ENCODE data around the gene CDX1.
"Not testable (repeated sequence)": the region's sequence is repeated elsewhere in the genome, so short reads cannot be mapped to it uniquely, and the experiment has no call there.

CDX1 gene

GRCh38 chr5:150210644-150211043 is 44.1 kb downstream of the CDX1 start:
- DNase-seq = no peak

DNA sequence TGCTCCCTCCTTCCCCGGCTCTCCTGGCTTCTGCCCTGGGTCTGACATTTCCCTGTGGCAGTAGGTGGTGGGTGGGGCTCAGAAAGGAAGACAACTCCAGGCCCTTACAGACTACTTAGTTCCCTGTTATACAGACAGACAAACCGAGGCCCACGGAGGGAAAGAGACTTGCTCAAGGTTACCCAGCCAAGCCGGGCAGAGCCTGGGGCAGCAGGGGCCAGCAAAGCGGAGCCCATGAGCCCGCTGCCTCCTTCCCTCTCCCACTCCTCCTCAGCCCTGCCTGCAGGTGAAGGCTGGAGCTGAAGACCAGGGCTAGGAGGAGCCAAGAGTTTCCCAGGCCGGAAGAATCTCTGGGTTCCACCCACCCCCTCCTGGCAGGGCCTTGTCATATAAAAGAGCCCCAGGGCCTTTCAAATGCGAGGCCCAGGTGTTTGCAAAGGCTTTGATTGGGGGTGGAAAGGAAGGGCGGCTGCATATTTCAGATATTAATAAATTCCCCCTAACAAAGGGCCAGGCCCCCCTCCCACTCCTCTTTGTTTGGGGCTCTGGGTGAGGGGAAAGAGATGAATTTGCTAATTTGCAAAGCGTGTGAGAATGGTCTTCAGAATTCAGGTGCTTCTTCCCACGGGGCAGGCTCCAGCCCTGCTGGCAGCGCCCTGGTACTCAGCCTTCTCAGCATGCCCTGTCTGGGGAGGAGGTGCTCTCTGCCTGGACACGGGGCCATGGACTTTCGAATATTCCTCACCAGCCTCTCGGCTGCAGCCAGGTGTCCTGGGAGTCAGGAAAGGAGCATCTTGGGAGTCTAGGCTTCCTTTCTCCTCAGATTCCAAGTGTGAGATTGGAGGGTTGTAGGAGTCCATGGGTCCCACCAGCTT is 44.8 kb downstream of the CDX1 start:
- DNase-seq = peak; percentile 48

- DNase-seq = no peak
Measured at GRCh38 chr5:150213530-150213929, 47.0 kb downstream of the CDX1 start.

- DNase-seq = no peak
Measured at GRCh38 chr5:150214289-150214688, 47.7 kb downstream of the CDX1 start.

- no peak for DNase-seq
Measured at GRCh38 chr5:150215979-150216944, 49.7 kb downstream of the CDX1 start.

DNA sequence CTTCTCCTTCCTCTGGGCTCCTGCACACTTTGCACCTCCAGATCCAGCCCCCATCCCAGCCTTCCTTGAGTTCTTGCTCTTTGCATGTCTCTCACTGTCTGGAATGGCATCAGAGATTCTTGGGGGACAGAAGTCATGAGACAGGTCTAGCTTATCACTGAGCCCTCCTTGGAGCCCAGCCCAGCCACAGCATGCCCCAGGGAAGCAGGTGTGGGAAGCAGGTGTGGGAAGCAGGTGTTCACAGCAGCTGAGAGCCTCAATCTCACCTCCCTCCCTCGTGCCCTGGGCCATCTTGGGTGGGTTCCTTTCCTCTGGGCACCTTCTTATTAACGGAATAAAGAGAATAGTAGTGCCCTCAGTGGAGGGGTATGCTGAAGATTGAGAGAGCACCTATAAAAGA is 50.5 kb downstream of the CDX1 start:
- DNase-seq = no peak

DNA sequence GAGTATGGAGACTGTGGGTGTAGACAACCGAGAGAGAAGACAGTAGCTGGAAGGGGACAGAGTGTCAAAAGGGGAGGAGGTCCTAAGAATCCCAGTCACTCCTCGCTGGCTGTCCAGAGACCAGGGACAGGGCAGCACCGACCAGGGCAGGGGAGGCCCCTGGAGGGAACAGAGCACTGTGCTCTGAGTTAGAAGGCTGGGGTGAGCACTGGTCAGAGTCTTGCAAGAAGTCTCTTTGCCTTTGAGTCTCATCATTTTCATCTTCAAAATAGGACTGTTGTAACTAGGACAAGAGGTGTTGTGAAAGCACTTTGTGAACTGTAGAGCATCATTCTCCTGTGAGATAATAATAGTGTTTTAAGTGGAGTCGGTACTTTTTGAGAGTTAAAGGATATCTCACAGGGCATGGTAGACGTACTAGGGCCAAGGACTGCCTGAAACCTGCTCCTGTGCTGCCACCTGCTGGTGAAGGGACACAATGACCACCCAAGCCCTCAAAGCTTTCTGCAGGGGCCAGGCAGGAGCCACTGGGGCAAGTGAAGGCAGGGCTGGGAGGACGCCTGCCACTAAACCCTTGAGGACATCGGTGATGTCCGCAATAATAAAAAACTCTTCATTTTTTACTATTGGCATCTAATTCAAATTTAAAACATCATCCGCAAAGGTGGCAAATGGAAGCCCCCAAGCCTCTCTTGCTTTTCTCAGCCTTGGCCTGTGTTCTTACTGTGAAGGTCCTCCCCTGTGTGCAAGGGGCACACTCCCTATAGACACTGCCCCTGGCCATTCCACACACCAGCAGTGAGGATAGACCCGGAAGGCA is 51.5 kb downstream of the CDX1 start:
- DNase-seq = peak; percentile 75

DNA sequence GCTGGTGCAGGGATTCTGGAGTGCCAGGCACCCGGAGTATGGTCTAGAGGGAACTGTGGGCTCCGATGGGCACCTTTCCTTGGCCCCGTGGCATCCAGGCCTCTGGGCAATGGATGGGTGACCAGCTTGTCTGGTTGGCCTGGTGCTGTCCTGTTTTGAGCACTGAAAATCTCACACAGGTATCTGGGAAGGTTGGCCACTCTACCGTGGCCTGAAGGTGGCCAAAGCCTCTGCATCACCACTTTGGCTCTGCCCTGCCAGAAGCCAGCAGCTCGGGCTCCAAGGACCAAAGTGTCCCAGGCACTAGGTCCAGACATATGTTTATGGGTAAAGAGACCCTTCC is 52.1 kb downstream of the CDX1 start:
- DNase-seq = no peak

GRCh38 chr5:150219142-150219541 is 52.6 kb downstream of the CDX1 start:
- DNase-seq = no peak

DNA sequence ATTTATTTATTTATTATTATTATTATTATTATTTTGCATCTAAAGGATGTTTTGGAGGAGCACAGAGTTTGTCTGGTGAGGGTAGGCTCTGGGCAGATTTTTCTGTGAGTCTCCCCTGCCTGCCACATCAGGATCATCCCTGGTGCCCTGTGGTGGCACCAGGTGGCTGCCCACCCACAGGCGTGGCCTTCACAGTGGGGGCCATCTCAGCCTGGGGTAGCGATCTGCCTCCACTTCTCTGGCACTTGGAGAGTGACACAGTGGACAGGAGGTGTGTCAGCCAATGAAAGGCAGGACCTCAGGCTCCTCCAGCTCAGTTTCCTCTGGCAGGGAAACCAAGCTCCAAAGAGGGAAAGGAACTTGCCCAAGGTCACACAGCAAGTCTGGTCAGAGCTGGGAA is 53.3 kb downstream of the CDX1 start:
- DNase-seq = no peak

GRCh38 chr5:150221471-150221870 is 54.9 kb downstream of the CDX1 start:
- DNase-seq = no peak

- DNase-seq = no peak
Measured at GRCh38 chr5:150222906-150223305, 56.3 kb downstream of the CDX1 start.

DNA sequence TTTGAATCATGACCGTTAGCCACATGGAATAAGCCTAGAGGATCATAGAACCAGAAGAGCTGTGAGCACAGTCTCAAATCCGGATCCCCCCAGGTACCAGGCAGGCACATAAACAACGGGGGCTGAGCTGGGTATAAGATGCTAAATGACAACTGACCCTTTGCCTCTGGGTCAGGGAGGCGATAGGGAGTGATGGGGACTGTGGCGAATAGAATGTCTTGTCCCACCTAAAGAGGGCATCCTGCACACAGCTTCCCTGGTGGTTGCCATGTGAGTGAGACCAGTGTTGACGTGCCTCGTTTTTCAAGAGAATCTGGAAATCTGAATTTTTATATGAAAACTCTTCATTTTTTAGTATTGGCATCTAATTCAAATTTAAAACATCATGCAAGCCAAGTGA is 56.9 kb downstream of the CDX1 start:
- no peak for DNase-seq

DNA sequence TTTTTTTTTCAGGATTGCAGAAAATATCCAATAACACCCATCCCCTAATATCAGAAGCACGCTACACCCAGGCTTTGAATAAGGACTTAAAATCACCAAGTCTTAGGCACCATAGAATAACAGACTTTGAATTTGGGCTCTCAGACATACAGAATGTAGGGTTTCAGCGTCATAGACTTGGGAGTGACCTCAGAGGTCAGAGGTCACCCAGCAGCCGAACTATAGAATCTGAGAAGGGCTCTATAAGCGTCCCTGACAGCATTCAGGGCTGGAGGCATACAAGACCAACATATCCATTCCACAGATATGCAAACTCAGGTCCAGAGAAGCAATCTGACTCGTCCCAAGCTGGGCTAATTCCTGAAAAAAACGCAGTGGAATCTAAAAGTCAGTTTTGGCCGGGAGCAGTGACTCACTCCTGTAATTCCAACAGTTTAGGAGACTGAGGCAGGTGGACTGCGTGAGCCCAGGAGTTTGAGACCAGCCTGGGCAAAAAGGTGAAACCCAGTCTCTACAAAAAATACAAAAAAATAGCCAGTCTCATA is 58.0 kb downstream of the CDX1 start:
- no peak for DNase-seq

DNA sequence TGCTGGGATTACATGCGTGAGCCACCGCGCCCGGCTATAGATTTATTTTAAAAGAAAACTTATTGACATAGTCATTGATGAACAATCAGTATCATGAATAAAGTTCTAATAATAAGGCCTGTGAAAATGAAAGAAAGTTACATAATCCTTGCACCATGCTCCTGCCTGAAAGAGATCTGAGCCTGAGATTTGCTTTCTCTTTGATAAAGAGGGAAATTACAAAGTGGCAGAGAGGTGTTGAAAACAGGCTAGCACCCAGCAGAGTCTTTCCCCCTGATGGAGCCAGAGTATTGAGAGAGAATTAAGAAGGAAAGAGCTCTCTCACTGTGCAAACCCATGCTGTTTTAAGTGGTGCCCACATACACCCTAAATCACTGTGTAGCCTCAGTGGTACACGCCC is 60.5 kb downstream of the CDX1 start:
- peak; percentile 80 for DNase-seq

GRCh38 chr5:150227606-150228273 is 61.2 kb downstream of the CDX1 start:
- peak; percentile 86 for DNase-seq

- DNase-seq = no peak
Measured at GRCh38 chr5:150229571-150229970, 63.0 kb downstream of the CDX1 start.

DNA sequence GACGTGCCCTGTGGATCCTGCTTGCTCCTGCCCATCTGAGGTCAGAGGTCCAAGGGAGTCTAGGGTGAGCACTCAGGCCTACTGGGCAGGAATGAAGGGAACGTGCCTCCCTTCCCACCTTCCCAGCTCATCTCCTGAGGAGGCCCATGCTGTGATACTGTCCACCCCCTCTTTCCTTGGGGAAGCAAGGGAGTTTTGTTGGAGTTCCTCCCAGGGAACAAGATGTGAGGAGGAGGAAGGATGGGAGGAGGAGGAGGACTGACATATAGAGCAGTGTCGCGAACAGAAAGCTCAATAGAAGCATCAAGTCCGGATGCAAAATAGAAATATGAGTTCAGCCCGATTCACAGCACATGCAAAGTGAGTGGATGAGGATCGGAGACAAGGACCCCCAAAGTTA is 64.3 kb downstream of the CDX1 start:
- DNase-seq = no peak

GRCh38 chr5:150233706-150234105 is 67.1 kb downstream of the CDX1 start:
- not testable (repeated sequence) for DNase-seq
